GM23338 (cell line): ENCODE measurements around the gene KATNIP. TPM values are rescaled to one million over a fixed set of nuclear protein-coding genes. Genes with fewer than 3 reads are reported as not detected.

Source experiments
- CREB1 ChIP-seq: fragments of 250-450 bp; sonication (Bioruptor Pico); IDR thresholded peaks from 2 replicates; pipeline ENCODE4 v1.5.0; 2020; ENCODE audit warnings: low read depth, mild to moderate bottlenecking, moderate library complexity
- CTCF ChIP-seq, 2 experiments: fragments of 200-600 bp in 1 of 2; sonication (generic) in 1 of 2; conservative IDR thresholded peaks; 2 replicates each; pipeline versions ENCODE4 v1.5.1 to v1.6.1; 2016 to 2017; ENCODE audit warnings: antibody characterized with exemption in 2 of 2, low read depth in 2 of 2, mild to moderate bottlenecking in 2 of 2, moderate library complexity in 1 of 2
- ETS1 ChIP-seq: IDR thresholded peaks from 2 replicates; pipeline ENCODE4 v1.6.1; 2016; ENCODE audit warnings: antibody characterized with exemption
- EZH2 ChIP-seq: fragments of 200-600 bp; sonication (generic); IDR thresholded peaks from one replicate; pipeline ENCODE4 v1.8.0; 2017; ENCODE audit warnings: antibody characterized with exemption, mild to moderate bottlenecking, low read depth; ENCODE audit not compliant: unreplicated experiment
- EZH2phosphoT487 ChIP-seq: fragments of 200-600 bp; sonication (generic); IDR thresholded peaks from one replicate; pipeline ENCODE4 v1.8.1; 2018; ENCODE audit warnings: antibody characterized with exemption; ENCODE audit not compliant: unreplicated experiment
- JUNB ChIP-seq: IDR thresholded peaks from one replicate; pipeline ENCODE4 v1.6.1; 2016; ENCODE audit warnings: antibody characterized with exemption; ENCODE audit not compliant: unreplicated experiment
- POLR2AphosphoS5 ChIP-seq: IDR thresholded peaks from 2 replicates; pipeline ENCODE4 v1.6.1; 2016; ENCODE audit warnings: antibody characterized with exemption, low read depth
- STAT1 ChIP-seq: IDR thresholded peaks from one replicate; pipeline ENCODE4 v1.6.1; 2016; ENCODE audit warnings: antibody characterized with exemption; ENCODE audit not compliant: unreplicated experiment
- ZNF114 ChIP-seq: fragments of 250-450 bp; sonication (Bioruptor Pico); IDR thresholded peaks from 2 replicates; pipeline ENCODE4 v1.5.0; 2020; ENCODE audit warnings: mild to moderate bottlenecking, moderate library complexity
- ZNF462 ChIP-seq: fragments of 250-450 bp; sonication (Bioruptor Pico); IDR thresholded peaks from 2 replicates; pipeline ENCODE4 v1.5.0; 2020; ENCODE audit warnings: mild to moderate bottlenecking, moderate library complexity
- polyA plus RNA-seq: library from polyadenylated mRNA; unstranded; fragments of >200 nt; fragmentation: Nextera tagmentation; extraction: Ambion mirVana; gene quantifications from 2 replicates; pipeline ENCODE4 v1.2.1, GENCODE V29; 2016
- total RNA-seq: library from RNA; depleted of rRNA; stranded (reverse); fragments of >200 nt; shearing (Covaris generic); gene quantifications from 2 replicates; pipeline ENCODE4 v1.2.3, GENCODE V29; 2014

The KATNIP gene
- total and polyA plus RNA-seq, 2 experiments from 2014 or later: 7.0 to 11.8 TPM

- no peak for TF ChIP-seq ZNF462 (CRISPR knock-in tag)
- no peak for TF ChIP-seq EZH2
- TF ChIP-seq CTCF (conservative IDR thresholded peaks at IDR 0.05; ENCODE audit: low read depth in 2 of 2): no peak
- no peak for TF ChIP-seq POLR2AphosphoS5
- TF ChIP-seq ZNF114 (CRISPR knock-in tag): no peak
- no peak for TF ChIP-seq JUNB
- no peak for TF ChIP-seq CREB1 (CRISPR knock-in tag)
- no peak for TF ChIP-seq EZH2phosphoT487
- TF ChIP-seq STAT1: no peak
- no peak for TF ChIP-seq ETS1
Observed at GRCh38 chr16:27572711-27573110, 22.8 kb downstream of the KATNIP start (continued).
